ENCODE results near the gene TTI1. TPM values are rescaled to one million over a fixed set of nuclear protein-coding genes. Genes with fewer than 3 reads are reported as not detected.

The TTI1 gene
- polyA plus RNA-seq, 1 experiment, result 15.1 TPM

DNA sequence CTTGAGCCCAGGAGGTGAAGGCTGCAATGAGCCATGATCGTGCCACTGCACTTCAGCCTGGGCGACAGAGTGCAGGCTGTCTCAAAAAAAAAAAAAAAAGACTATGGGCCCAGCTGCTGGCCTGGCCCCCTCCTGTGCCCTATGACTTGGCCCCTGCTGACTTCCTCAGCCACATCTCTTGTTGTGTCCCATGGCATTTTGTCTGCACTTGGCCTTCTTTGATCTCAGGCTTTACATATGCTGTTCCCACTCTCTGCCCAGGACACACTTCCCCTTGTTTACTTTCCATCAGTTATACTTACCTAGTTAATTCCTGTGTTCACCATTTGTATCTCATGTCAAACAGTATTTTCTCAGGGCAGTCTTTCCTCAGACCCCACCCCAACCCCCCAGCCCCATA is 44.8 kb upstream of the TTI1 start:
- TF ChIP-seq, protein P1, sequence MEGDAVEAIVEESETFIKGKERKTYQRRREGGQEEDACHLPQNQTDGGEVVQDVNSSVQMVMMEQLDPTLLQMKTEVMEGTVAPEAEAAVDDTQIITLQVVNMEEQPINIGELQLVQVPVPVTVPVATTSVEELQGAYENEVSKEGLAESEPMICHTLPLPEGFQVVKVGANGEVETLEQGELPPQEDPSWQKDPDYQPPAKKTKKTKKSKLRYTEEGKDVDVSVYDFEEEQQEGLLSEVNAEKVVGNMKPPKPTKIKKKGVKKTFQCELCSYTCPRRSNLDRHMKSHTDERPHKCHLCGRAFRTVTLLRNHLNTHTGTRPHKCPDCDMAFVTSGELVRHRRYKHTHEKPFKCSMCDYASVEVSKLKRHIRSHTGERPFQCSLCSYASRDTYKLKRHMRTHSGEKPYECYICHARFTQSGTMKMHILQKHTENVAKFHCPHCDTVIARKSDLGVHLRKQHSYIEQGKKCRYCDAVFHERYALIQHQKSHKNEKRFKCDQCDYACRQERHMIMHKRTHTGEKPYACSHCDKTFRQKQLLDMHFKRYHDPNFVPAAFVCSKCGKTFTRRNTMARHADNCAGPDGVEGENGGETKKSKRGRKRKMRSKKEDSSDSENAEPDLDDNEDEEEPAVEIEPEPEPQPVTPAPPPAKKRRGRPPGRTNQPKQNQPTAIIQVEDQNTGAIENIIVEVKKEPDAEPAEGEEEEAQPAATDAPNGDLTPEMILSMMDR (IDR thresholded peaks at IDR 0.05; ENCODE audit: low read depth, low read length), result no peak
- Histone ChIP-seq H3K27ac (ENCODE audit: low read depth, low read length) (no peak overlapping the region), H3K27me3 (ENCODE audit: control insufficient read depth, insufficient read depth, low read length) (no peaks in the 10 kb centered on the region), H3K4me3 (ENCODE audit: low read depth, low read length) (no peak overlapping the region), H3K9me3 (ENCODE audit: control insufficient read depth, insufficient read depth, low read length) (peaks cover 3% of the 10 kb centered on the region)
- no peak for DNase-seq (ENCODE audit: low read depth, low spot score)
- CTCF ChIA-PET, result interaction anchor here (0.5 to 6.9 kb wide), 3 partner anchors 15 to 143 kb away, joined by 4 to 130 read pairs (median 5); no protein-coding TSS in a partner anchor
- POLR2A ChIA-PET, result no interaction called here

DNA sequence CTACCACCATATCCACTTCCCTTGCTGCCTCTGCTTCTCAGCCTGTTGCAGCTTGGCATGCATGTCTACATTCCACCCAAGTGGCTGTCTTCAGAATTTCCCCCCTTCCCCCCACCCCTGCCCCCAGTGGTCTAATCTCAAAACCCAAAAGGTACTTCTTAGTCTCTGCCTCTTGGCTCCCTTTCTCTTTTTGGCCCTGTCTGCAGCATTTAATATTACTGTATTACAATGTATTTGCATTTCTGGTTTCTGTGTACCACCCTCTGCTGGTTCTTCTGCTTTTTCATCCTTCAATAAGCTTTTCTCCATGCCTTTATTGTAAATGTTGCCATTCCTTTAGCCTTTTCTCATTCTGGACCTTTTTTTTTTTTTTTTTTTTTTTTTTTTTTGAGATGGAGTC is 43.3 kb upstream of the TTI1 start:
- peaks cover 3% of the 10 kb centered on the region; the same call in 1 of the 2 replicates for H3K9me3 ChIP-seq (ENCODE audit: control insufficient read depth, insufficient read depth, low read length)
- TF ChIP-seq, protein P1 (IDR thresholded peaks at IDR 0.05; ENCODE audit: low read depth, low read length), result no peak
- ChIA-PET POLR2A (interaction anchor here (0.7 to 0.9 kb wide), 2 partner anchors 14 to 62 kb away, joined by 3 to 12 read pairs; no protein-coding TSS in a partner anchor), CTCF (interaction anchor here (1.1 to 6.9 kb wide), 3 partner anchors 16 to 145 kb away, joined by 3 to 130 read pairs (median 70); no protein-coding TSS in a partner anchor)
- no peak overlapping the region for H3K27ac ChIP-seq (ENCODE audit: low read depth, low read length)
- no peaks in the 10 kb centered on the region for H3K27me3 ChIP-seq (ENCODE audit: control insufficient read depth, insufficient read depth, low read length)
- no peak overlapping the region for H3K4me3 ChIP-seq (ENCODE audit: low read depth, low read length)
- DNase-seq (ENCODE audit: low read depth, low spot score), result no peak

DNA sequence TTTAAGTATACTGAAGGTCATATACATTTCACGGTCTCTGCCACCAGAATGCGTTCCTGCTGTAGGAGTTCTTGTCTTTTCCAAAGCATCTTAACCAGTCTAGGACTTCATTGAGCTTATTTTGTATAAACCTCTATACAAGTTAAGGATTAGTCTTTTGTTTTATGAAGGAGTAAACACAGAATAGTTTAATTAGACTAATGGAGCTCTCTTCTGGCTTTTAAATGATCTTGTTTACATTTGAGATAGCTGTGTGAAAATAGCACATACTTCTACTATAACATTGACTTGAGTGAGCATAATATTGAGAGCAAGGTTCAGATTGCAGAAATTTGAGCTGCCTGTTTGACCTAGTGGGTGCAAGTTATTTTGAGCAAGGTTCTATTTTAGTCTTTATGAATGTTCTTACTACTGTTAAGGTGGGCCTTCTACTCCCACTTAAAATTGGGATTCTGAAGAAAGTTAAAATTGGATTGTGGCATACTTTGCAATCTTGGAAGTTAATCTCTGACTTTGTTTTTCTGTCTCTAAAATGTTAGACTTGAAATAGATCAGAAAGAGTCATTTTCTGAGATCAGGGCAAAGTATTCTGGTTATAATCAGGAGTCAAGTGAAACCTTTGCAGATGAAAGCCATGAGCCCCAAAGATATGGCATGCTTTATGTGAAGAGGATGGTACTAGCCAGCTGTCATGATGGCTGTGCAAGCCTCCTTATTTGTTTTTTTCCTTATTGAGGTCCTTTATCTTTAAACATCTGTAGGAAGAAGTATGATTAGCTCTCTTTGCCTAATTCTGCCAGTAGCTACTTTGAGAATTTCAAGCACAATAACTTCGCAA is 42.1 kb upstream of the TTI1 start:
- H3K27ac ChIP-seq (ENCODE audit: low read depth, low read length), result peak overlapping the region; percentile 21

DNA sequence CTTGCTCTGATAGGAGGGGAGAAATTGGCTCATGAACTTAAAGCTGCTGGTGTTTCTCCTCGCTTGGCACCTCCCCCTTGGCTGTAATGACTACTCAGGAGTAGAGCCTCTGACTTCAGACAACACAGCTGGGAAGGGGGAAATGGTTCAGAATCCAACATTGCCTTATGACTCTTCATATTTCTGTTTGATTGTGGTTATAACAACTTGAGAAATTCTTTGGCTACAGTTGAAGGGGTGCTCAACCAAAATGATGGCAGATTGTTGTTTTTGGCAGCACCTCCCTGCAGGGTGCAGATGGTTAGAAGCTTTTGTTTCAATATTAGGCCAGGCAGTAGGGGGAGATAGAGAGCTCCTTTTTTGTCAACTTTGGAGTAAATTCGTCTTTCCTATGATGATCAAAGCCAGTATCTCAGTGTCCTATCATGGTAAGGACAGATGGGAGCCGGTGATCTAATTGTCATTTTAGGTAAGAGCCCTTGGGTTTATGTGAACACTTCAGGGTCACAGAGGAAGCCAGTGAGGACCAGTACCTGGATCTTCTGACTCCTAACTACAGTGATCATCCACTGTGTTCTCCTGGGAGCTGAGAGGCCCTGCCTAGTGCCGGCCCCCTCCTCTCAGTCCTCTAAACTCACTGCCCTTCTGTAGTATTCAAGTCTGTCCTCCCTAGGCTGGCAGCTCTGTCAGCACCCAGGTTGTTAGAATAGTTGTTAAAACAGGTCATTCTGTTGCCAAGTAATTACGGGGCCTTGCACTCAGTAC is 40.2 kb upstream of the TTI1 start:
- Histone ChIP-seq H3K27me3 (ENCODE audit: control insufficient read depth, insufficient read depth, low read length) (no peaks in the 10 kb centered on the region), H3K4me3 (ENCODE audit: low read depth, low read length) (no peak overlapping the region; the same call in 1 of the 2 replicates), H3K27ac (ENCODE audit: low read depth, low read length) (peak overlapping the region; percentile 60), H3K9me3 (ENCODE audit: control insufficient read depth, insufficient read depth, low read length) (no peaks in the 10 kb centered on the region)
- POLR2A ChIA-PET, result interaction anchor here (0.6 to 2.3 kb wide), 11 partner anchors 11 to 147 kb away, joined by 3 to 14 read pairs (median 4); partner anchors contain the start of genes RPRD1B and TTI1
- peak; percentile 93 for DNase-seq (ENCODE audit: low read depth, low spot score)
- TF ChIP-seq, protein P1 (IDR thresholded peaks at IDR 0.05; ENCODE audit: low read depth, low read length), result peak; percentile 87
- CTCF ChIA-PET, result interaction anchor here (0.5 to 6.9 kb wide), 34 partner anchors 9 to 335 kb away, joined by 3 to 130 read pairs (median 4); no protein-coding TSS in a partner anchor

More for the DNA sequence above, 42.1 kb upstream of the TTI1 start:
- Histone ChIP-seq H3K4me3 (ENCODE audit: low read depth, low read length) (no peak overlapping the region), H3K27me3 (ENCODE audit: control insufficient read depth, insufficient read depth, low read length) (no peaks in the 10 kb centered on the region), H3K9me3 (ENCODE audit: control insufficient read depth, insufficient read depth, low read length) (peaks cover under 1% of the 10 kb centered on the region; the same call in 1 of the 2 replicates)
- ChIA-PET POLR2A (interaction anchor here (1.3 to 1.5 kb wide), 2 partner anchors 9 to 34 kb away, joined by 5 to 11 read pairs; no protein-coding TSS in a partner anchor), CTCF (interaction anchor here (0.6 to 6.9 kb wide), 13 partner anchors 9 to 715 kb away, joined by 3 to 130 read pairs (median 5); partner anchors contain the start of gene TGM2)
- TF ChIP-seq, protein P1 (IDR thresholded peaks at IDR 0.05; ENCODE audit: low read depth, low read length), result no peak
- no peak for DNase-seq (ENCODE audit: low read depth, low spot score)

Measured in AG04450 (cell line).